DMS53 (cell line): Measurements from ENCODE around the gene BEND4.

ENCODE experiments used
- DNase-seq: peaks from one replicate; lab custom pipeline; 2025; lab: John Stamatoyannopoulos, UW

The BEND4 gene

GRCh38 chr4:42104521-42104920, 47.9 kb downstream of the BEND4 start:
- DNase-seq = peak; percentile 29

GRCh38 chr4:42101446-42101975, 50.9 kb downstream of the BEND4 start:
- DNase-seq = no peak

GRCh38 chr4:42088386-42088785, 64.1 kb downstream of the BEND4 start:
- no peak for DNase-seq

- no peak for DNase-seq
Observed at GRCh38 chr4:42083816-42084215, 68.6 kb downstream of the BEND4 start.

- no peak for DNase-seq
Observed at GRCh38 chr4:42080306-42080705, 72.1 kb downstream of the BEND4 start.

GRCh38 chr4:42078184-42078801, 74.2 kb downstream of the BEND4 start:
- DNase-seq = no peak

- DNase-seq = no peak
Observed at GRCh38 chr4:42074294-42074693, 78.2 kb downstream of the BEND4 start.

- DNase-seq = no peak
Observed at GRCh38 chr4:42070463-42070862, 82.0 kb downstream of the BEND4 start.

GRCh38 chr4:42067264-42067663, 85.2 kb downstream of the BEND4 start:
- DNase-seq = no peak

- DNase-seq = no peak
Observed at GRCh38 chr4:42066402-42066801, 86.1 kb downstream of the BEND4 start.
